ENCODE measurements around the gene PLSCR2.
"Not testable (repeated sequence)": the region's sequence is repeated elsewhere in the genome, so short reads cannot be mapped to it uniquely, and the experiment has no call there.

Gene PLSCR2

DNA sequence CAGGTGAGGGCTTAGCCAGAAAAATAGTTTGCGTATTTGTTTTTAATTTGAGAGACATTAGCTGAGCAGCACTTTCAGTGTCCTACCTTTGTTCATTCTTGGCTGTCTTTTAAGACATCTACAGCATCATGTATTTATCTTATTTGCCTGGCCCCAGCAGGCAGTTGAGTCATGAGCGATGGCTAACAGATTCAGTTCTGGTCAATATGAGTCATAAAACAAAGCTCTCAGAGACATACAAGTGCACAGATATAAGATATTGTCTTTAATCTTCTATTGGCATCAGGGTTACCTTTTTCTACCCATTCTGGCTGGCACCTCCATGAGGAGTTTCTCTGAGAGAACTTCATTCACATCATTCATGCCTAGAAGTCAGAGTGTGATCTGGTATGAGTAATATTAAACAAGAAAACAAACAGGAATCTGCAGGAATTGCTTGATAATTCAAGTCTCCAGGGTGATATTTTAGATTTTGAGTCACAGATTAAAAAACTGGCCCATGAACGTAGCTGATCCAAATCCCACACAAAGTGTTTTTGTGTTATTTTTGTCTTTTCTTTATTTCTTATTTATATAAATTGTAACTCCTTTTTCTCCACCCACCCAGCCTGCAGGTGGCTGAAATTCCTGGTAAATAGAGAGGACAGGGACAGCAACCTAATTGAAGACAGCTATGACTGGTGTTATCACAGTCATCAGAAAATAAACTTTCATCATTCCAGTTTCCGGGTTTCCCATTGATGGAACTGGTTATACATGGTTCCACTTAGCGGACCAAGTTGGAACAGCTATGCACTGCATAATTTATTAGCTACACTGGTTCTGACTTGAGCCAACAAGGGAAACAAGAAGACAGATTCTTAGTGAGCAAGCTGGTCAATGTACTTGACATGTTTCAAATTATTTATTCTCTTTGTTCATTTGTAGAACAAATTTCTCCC lies 47.3 kb downstream of the PLSCR2 start:
- no peak for DNase-seq (ENCODE audit: low read depth in 2 of 3, low spot score in 1 of 3)

DNA sequence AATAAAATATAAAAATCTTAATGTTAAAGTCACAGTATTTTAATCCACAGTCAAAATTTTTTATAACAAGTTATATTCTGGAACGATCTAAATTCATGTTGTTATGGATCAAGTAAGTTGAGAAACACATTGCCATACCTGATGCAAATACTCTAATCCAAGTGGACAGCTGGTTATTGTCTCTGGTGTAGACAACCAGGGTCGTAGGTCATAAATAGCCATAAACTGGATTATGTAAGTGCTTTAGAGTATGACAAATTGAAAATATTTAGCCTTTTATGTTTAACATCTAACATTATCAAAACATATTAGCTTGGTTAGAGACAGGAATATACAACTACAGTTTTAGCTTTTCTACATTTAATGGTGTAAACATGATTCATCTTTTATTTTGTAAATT lies 53.0 kb downstream of the PLSCR2 start:
- DNase-seq (ENCODE audit: low read depth in 2 of 3, low spot score in 1 of 3): no peak

DNA sequence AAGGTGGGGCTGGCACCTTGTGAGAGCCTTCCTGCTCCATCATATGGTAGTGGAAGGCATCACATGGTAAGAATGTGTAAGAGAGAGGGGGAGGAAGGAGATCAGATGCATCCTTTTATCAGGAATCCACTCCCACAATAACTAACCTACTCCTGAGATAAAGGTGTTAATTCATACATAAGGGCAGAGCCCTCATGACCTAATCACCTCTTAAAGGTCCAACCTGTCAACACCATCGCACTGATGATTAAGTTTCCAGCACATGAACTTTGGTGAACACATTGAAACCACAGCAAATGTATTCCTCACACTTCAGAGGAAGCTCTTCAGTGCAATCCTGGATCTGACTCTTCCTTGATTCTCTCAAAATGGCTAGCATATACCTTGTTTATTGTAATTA lies 55.4 kb downstream of the PLSCR2 start:
- no peak for DNase-seq (ENCODE audit: low read depth in 2 of 3, low spot score in 1 of 3)

DNA sequence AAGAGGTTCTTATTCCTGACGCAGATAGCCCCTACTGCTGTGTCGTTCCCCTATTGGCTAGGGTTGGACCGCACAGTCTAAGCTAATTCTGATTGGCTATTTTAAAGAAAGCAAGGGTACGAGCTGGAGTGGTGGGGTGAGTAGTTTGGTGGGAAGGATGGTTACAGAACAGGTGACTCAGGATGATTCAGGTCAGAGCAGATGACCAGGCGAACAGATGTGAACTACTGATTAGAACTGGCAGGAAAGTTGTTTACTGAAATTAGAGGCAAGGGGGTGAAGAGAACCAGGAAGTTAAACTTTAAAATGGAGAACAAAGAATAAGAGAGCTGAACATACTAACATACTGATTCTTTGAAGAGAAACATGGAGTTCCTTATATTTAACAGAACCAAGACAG lies 56.6 kb downstream of the PLSCR2 start:
- not testable (repeated sequence) for DNase-seq (ENCODE audit: low read depth in 2 of 3, low spot score in 1 of 3)

DNA sequence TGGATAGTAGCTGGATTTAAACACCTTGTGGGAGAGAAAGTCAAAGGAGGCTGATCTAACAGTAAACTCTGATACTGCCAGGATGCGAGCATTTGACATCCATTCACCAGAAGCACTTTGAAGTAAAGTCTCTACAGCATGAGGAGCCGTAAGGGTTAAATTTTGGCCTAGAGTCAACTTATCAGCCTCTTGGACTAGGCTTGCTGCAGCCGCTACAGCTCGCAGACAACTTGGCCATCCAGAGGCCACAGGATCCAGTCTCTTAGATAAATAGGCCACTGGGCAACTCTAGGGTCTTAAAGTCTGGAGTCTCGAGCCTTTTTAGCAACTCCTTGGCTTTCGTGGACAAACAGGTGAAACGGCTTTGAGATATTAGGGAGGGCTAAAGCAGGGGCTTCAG lies 61.4 kb downstream of the PLSCR2 start:
- DNase-seq (ENCODE audit: low read depth in 2 of 3, low spot score in 1 of 3): no peak

DNA sequence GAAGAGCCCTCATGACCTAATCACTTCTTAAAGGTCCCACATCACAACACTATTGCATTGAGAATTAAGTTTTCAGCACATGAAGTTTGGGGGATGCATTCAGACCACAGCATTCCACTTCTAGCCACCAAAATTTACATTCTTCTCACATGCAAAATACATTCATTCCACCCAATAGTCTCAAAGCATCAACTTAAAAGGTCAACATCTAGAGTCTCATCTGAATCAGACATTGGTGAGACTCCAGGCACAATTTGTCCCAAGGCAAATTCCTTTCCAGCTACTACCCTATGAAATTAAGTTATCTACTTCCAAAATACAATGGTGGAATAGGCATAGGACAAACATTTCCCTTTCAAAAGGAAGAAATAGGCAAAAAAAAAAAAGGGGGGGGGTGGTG lies 64.9 kb downstream of the PLSCR2 start:
- no peak for DNase-seq (ENCODE audit: low read depth in 2 of 3, low spot score in 1 of 3)

DNA sequence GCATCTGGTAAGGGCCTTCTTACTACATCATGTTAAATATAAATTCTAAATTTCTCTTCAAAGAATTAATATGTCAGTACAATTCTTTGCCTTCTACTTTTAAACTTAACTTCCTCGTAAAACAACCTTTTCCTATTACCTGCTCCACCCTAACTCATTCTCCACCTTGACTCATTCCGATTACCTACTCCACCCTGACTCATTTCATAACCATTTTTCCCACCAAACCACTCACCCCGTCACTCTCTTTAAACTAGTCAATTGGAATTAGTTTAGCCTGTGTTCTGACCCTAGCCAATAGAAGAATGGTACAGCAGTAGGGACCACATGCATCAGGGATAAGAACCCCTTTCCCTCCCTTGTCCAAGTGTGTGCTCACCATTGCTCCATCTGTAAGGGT lies 65.6 kb downstream of the PLSCR2 start:
- no peak for DNase-seq (ENCODE audit: low read depth in 2 of 3, low spot score in 1 of 3)

DNA sequence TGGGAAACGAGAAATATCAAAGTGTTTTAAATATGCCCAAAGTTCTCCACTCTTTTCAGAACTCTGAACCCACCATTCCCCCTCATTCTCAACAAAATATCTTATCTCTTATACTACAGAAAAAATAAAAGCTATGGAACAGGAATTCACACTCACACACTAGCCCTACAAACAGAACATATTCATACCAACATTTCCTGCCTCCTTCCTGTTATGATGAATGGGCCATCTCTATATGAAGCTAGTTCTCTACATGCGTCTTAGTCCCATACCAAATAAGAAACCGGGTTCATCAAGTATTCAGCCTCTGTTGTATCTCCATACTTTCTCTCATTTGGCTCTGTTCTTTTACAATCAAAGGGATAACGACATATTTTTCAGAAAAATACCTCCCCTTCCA lies 72.6 kb downstream of the PLSCR2 start:
- DNase-seq (ENCODE audit: low read depth in 2 of 3, low spot score in 1 of 3): no peak

DNA sequence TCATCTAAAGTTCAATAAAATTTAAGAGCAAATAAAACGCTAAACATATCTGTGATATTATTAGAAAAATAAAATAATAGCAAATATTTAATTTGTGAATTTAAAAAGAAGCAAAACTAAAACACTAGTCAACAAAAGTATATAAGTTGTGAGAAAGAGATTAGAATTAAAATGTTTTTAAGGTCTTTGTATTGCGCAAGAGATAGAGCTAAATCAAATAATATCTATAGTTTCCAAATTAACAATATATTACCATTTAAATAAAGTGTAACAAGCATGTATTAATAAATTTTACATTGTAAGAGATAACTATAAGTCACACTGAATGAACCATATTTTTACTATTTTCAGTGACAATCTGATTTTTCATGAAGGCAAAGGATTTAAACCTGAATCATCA lies 74.2 kb downstream of the PLSCR2 start:
- DNase-seq (ENCODE audit: low read depth in 2 of 3, low spot score in 1 of 3): no peak

DNA sequence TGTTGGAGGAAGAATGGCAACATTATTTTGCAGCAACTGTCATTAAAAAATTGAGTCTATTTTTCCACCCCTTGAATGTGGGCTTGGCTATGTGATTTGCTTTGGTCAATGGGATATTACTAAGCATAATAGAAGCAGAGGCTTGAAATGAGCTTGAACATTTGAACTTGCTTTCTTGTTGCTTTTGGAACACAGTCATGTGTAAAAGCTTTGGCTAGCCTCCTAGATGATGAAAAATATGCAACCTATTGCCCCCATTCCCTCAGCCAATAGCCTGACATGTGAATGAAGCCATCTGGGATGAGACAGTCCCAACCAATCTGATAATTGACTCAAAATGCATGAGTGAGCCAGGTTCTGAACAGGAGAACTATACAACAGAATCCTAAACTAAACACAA lies 78.4 kb downstream of the PLSCR2 start:
- DNase-seq (ENCODE audit: low read depth in 2 of 3, low spot score in 1 of 3): no peak

DNA sequence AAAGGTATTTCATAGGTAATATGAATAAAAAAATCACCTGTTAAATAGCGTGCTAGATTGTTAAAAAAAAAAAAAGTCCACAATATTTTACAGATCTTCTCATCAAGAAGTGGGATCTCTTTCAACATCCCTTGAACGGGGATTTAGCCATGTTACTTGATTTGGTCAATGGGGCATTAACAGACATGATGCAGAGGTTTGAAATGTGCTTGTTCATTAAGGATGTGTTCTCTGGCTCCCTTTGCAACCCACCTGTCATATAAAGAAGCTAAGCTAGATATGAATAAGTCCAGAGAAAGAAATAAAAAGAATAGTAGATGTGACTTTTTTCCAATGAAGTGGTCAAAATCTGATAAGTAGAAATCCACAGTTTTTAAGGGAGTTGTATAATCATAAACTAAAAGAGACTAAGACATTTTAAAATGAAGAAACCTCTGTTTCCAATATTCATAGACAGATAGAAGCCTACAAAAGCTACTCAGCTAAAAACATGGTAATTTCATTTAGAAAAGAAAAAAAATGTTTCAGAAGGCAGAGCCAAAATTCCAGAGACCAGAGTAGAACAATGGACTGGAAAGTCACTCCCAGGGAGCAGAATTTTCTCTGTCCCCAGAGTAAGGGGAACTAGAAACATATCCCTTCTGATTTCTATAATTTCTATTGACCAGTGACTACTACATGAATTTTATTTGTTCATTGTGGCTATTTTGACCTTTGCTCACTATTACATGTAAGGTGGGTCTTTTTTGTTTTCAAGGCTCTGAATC lies 79.2 kb downstream of the PLSCR2 start:
- DNase-seq (ENCODE audit: low read depth in 2 of 3, low spot score in 1 of 3): no peak

DNA sequence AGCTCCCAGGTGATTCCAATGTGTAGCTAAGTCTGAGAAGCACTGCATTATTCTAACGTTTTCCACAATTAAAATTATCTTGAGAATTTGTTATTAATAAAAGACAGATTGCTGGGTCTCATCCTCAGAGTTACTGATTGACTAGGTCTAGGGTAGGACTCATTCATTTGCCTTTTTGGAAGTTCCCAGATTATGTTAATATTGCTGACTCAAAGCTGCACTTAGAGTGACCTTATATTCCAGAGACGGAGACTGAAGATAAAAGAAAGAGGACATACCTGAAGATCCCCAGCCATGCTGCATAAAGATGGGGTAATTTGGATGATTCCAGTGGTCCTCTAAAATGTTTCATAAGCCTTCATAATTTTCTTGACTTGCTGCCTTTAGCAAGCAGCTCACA lies 81.8 kb downstream of the PLSCR2 start:
- DNase-seq (ENCODE audit: low read depth in 2 of 3, low spot score in 1 of 3): no peak

DNA sequence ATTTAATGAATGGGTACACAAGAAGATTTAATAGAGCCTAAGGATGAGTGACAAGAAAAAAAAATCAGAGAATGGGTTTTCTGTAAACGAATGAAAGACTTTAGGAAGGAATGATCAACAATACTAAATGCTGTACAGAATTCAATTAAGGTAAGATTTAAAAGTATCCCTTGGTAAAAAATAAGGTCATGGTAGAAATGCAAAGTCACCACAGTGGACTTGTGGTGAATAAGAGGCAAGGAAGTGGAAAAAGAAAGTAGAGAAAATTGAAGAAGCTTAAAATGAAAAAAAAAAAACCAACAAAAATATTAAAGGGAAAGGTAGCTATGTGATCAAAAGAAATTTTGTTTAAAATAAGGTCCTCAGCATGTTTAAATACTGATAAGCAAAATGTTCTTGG lies 82.4 kb downstream of the PLSCR2 start:
- no peak for DNase-seq (ENCODE audit: low read depth in 2 of 3, low spot score in 1 of 3)

DNA sequence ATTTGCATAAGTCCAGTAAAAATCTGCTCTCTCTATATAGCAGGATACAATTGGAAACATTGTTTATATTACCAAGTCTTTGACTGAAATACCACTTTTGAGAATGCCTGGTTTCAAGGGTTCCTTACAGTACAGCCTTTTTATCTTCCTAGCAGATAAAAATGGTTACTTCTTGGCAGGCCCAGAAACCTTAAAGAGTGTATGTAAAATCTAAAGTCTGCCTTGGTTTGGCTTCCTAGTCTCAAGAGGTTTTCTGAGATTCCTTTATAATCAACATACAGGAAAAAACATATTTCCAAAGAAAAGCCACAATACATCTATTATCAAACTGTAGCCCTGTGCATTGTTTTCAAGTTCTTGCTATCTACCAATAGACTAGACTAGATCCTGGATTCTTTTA lies 84.6 kb downstream of the PLSCR2 start:
- no peak for DNase-seq (ENCODE audit: low read depth in 2 of 3, low spot score in 1 of 3)

Measured in stimulated activated CD4-positive, alpha-beta T cell treated with anti-CD3 and anti-CD28 coated beads, Interleukin-12 subunit alpha, Interleukin-12 subunit beta, amount 100 ng/mL, for 48 hours (primary cell).